Hepatocyte (in vitro differentiated cells): ENCODE measurements around the gene AP2M1. TPM values are rescaled to one million over a fixed set of nuclear protein-coding genes. Genes with fewer than 3 reads are reported as not detected.
A peak's percentile ranks its signal among the peaks of the same experiment; 100 is the strongest.

Experiments used
- DNase-seq: peaks from one replicate; pipeline ENCODE4 v3.0.0-alpha.2; 2016; ENCODE audit warnings: low spot score
- H2AFZ ChIP-seq: fragments of 200-600 bp; sonication (generic); 2 replicates; pipeline ENCODE4 v1.6.0; 2016; ENCODE audit warnings: antibody characterized with exemption, mild to moderate bottlenecking
- H3K27ac ChIP-seq: fragments of 200-600 bp; sonication (generic); 2 replicates; pipeline ENCODE4 v1.5.1; 2016; ENCODE audit warnings: mild to moderate bottlenecking
- H3K27me3 ChIP-seq: fragments of 200-600 bp; sonication (generic); 2 replicates; pipeline ENCODE4 v1.6.1; 2016
- H3K36me3 ChIP-seq: fragments of 200-600 bp; sonication (generic); replicated peaks from 2 replicates; pipeline ENCODE4 v1.5.1; 2016; ENCODE audit warnings: low read depth; ENCODE audit not compliant: insufficient read depth
- H3K4me1 ChIP-seq: fragments of 200-600 bp; sonication (generic); 2 replicates; pipeline ENCODE4 v1.5.1; 2016; ENCODE audit warnings: mild to moderate bottlenecking, moderate library complexity; ENCODE audit not compliant: insufficient read depth
- H3K4me2 ChIP-seq: fragments of 200-600 bp; sonication (generic); 2 replicates; pipeline ENCODE4 v1.6.0; 2016
- H3K4me3 ChIP-seq: fragments of 200-600 bp; sonication (generic); 2 replicates; pipeline ENCODE4 v1.5.1; 2016; ENCODE audit warnings: mild to moderate bottlenecking
- H3K79me2 ChIP-seq: fragments of 200-600 bp; sonication (generic); 2 replicates; pipeline ENCODE4 v1.6.0; 2017; ENCODE audit warnings: mild to moderate bottlenecking
- H3K9me2 ChIP-seq: fragments of 200-600 bp; sonication (generic); replicated peaks from 2 replicates; pipeline ENCODE4 v1.6.0; 2017; ENCODE audit warnings: mild to moderate bottlenecking; ENCODE audit not compliant: insufficient read depth
- H3K9me3 ChIP-seq: fragments of 200-600 bp; sonication (generic); 2 replicates; pipeline ENCODE4 v1.5.1; 2016; ENCODE audit warnings: low read depth, mild to moderate bottlenecking
- H4K20me1 ChIP-seq: fragments of 200-600 bp; sonication (generic); 2 replicates; pipeline ENCODE4 v1.6.0; 2016; ENCODE audit warnings: mild to moderate bottlenecking; ENCODE audit not compliant: insufficient read depth, poor library complexity, severe bottlenecking
- CTCF ChIP-seq: fragments of 200-600 bp; sonication (generic); IDR thresholded peaks from 2 replicates; pipeline ENCODE4 v1.5.1; 2016; ENCODE audit warnings: antibody characterized with exemption, mild to moderate bottlenecking; ENCODE audit not compliant: poor library complexity
- EZH2 ChIP-seq: fragments of 200-600 bp; sonication (generic); IDR thresholded peaks from 2 replicates; pipeline ENCODE4 v1.6.1; 2016; ENCODE audit warnings: antibody characterized with exemption, mild to moderate bottlenecking, borderline replicate concordance
- EZH2phosphoT487 ChIP-seq: fragments of 200-600 bp; sonication (generic); IDR thresholded peaks from one replicate; pipeline ENCODE4 v1.6.1; 2018; ENCODE audit warnings: antibody characterized with exemption, mild to moderate bottlenecking, low read depth, moderate library complexity; ENCODE audit not compliant: unreplicated experiment, severe bottlenecking
- WGBS: methylation state at CpG from one replicate; pipeline ENCODE4 v1.1.6; 2016; ENCODE audit warnings: low lambda C conversion rate; ENCODE audit errors: missing lambda C conversion rate; 5-methylcytosine and 5-hydroxymethylcytosine counted together
- polyA plus RNA-seq: library from polyadenylated mRNA; unstranded; fragments of >200 nt; fragmentation: Nextera tagmentation; extraction: Ambion mirVana; gene quantifications from 2 replicates; pipeline ENCODE4 v1.2.1, GENCODE V29; 2016
- total RNA-seq: library from RNA; depleted of rRNA; stranded (reverse); fragments of >200 nt; gene quantifications from 2 replicates; pipeline ENCODE4 v1.2.3, GENCODE V29; 2014

The AP2M1 gene
- total and polyA plus RNA-seq, 2 experiments from 2014 or later = 243 to 389 TPM

GRCh38 chr3:184155644-184156521, 18.8 kb upstream of the AP2M1 start:
- WGBS = 2% methylated on average over 44 of the region's 47 CpGs
- peak; percentile 52 for DNase-seq
- H3K4me1 ChIP-seq = peaks cover 37% of the 10 kb centered on the region

GRCh38 chr3:184156522-184156955, 18.1 kb upstream of the AP2M1 start:
- H3K36me3 ChIP-seq = no peaks in the 10 kb centered on the region
- peak overlapping the region; percentile 96 for H3K4me2 ChIP-seq
- H4K20me1 ChIP-seq = peaks cover 46% of the 10 kb centered on the region
- H3K4me1 ChIP-seq = peaks cover 39% of the 10 kb centered on the region
- no peaks in the 10 kb centered on the region for H3K9me3 ChIP-seq
- H2AFZ ChIP-seq = peak overlapping the region; percentile 52
- no peaks in the 10 kb centered on the region for H3K9me2 ChIP-seq
- peak overlapping the region; percentile 94 for H3K27ac ChIP-seq
- WGBS = 2% methylated on average over 6 of the region's 6 CpGs
- TF ChIP-seq EZH2 = no peak
- no peak for TF ChIP-seq EZH2phosphoT487
- TF ChIP-seq CTCF = no peak
- peak overlapping the region; percentile 100 for H3K4me3 ChIP-seq
- peak; percentile 66 for DNase-seq
- H3K27me3 ChIP-seq = no peaks in the 10 kb centered on the region
- H3K79me2 ChIP-seq = peaks cover 75% of the 10 kb centered on the region

More at GRCh38 chr3:184155644-184156521, 18.8 kb upstream of the AP2M1 start:
- H3K9me2 ChIP-seq = no peaks in the 10 kb centered on the region
- no peaks in the 10 kb centered on the region for H3K36me3 ChIP-seq
- H3K79me2 ChIP-seq = peaks cover 69% of the 10 kb centered on the region
- H3K27me3 ChIP-seq = no peaks in the 10 kb centered on the region
- H3K4me2 ChIP-seq = peak overlapping the region; percentile 96
- H2AFZ ChIP-seq = peak overlapping the region; percentile 52
- TF ChIP-seq EZH2 (no peak), CTCF (no peak), EZH2phosphoT487 (no peak)
- H3K4me3 ChIP-seq = peak overlapping the region; percentile 100
- H3K27ac ChIP-seq = peak overlapping the region; percentile 94
- H4K20me1 ChIP-seq = peaks cover 40% of the 10 kb centered on the region
- H3K9me3 ChIP-seq = no peaks in the 10 kb centered on the region

DNA sequence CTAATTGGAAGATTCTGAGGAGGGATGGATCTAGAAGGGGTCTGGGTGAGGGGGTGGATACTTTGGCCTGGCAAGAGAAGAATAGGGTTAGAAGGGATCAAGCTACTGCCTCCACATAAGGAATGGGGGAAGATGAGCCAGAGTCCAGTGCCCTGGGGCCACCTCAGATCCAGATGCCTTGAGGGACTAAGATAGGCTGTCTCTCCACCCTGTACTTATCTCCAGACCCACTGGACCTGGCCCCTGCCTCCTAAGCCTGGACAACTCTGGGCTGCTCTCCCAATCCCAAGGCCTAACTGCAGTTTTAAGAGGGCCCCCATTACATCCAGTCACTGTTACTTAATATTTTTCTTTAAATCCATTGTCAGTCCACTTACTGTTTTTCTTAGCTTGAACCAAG, 17.4 kb upstream of the AP2M1 start:
- peaks cover 39% of the 10 kb centered on the region for H3K4me1 ChIP-seq
- H3K4me3 ChIP-seq = peak overlapping the region; percentile 100
- peak overlapping the region; percentile 96 for H3K4me2 ChIP-seq
- no peaks in the 10 kb centered on the region for H3K9me2 ChIP-seq
- peak overlapping the region; percentile 94 for H3K27ac ChIP-seq
- H3K9me3 ChIP-seq = no peaks in the 10 kb centered on the region
- DNase-seq = no peak
- TF ChIP-seq EZH2phosphoT487 (no peak), CTCF (no peak), EZH2 (no peak)
- no peak overlapping the region for H2AFZ ChIP-seq
- no peaks in the 10 kb centered on the region for H3K36me3 ChIP-seq
- H3K27me3 ChIP-seq = no peaks in the 10 kb centered on the region
- peaks cover 53% of the 10 kb centered on the region for H4K20me1 ChIP-seq
- peaks cover 81% of the 10 kb centered on the region for H3K79me2 ChIP-seq
